Renal cortical epithelial cell (primary cell): ENCODE measurements around the gene PRKAG2. TPM values are rescaled to one million over a fixed set of nuclear protein-coding genes. Genes with fewer than 3 reads are reported as not detected.
A peak's percentile ranks its signal among the peaks of the same experiment; 100 is the strongest.
"Not testable (repeated sequence)": the region's sequence is repeated elsewhere in the genome, so short reads cannot be mapped to it uniquely, and the experiment has no call there.

Experiments
- DNase-seq: peaks from one replicate; pipeline ENCODE4 v3.0.0-alpha.2; 2011; ENCODE audit warnings: low read depth
- total RNA-seq: library from RNA; depleted of rRNA; stranded (reverse); fragments of >200 nt; gene quantifications from 2 replicates; pipeline ENCODE4 v1.2.3, GENCODE V29; 2014

The PRKAG2 gene
- total RNA-seq, 1 donor from 2014 or later, result 45.0 TPM

DNA sequence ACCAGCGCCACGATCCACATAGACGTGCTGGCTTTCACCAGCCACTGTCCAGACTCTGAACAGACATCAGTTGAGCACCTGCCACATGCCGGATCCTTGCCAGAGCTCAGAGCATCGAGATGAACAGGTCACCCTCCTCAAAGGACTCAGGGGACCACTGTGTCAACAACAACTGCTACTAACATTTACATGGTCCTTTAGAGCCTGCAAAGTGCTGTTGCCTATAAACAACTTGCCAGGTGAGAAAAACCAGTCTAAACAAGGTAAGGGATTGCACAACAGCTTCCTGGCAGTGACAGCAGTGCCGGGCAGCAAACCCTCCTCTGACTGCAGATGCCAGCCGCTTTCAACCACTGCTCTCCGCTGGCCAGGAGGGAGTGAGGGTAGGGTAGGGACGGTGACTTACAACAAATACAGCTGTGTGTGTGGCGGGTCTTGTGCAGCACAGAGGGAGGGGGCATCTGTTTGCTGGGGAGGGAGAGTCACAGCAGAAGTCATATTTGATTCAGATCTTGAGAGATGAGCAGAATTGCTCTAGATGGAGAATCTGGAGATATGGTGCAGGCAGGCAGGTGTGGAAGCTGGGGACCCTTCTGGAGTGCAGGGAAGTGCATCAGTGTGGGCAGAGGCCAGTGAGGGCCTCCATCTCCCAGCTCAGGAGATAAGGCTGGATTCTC, 324.4 kb downstream of the PRKAG2 start:
- DNase-seq, result peak; percentile 85

DNA sequence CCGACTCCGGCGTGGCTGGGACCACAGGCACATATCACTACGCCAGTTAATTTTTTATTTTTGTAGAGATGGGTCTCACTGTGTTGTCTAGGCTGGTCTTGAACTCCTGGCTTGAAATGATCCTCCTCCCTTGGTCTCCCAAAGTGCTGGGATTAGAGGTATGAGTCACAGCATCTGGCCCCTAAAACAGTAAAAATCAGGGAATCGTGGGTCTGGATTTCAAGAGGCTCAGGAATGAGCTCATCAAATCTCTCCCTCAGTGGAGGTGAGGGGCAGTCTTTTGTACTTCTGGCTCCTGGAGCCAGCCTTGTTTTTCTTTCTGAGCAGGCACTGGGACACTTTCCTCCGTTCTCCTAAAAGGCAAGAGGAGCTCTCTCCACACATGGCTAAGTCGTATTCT, 325.1 kb downstream of the PRKAG2 start:
- peak; percentile 16 for DNase-seq

GRCh38 chr7:151550656-151551286, 326.1 kb downstream of the PRKAG2 start:
- peak; percentile 96 for DNase-seq

DNA sequence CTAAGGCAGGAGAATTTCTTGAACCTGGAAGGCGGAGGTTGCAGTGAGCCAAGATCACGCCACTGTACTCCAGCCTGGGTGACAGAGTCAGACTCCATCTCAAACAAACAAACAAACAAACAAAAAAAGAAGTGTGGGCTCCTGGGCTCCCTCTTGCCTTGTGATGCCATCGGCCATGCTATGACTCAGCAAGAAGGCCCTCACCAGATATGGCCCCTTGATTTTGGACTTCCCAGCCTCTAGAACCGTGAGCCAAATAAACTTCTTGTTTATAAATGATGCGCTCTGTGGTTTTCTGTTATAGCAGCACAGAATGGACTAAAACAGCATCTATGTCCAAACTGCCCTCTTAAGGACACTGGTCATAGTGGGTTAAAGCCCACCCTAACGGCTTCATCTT, 327.3 kb downstream of the PRKAG2 start:
- DNase-seq, result no peak

- no peak for DNase-seq
Measured at GRCh38 chr7:151549083-151549482, 327.8 kb downstream of the PRKAG2 start.

GRCh38 chr7:151544183-151544582, 332.7 kb downstream of the PRKAG2 start:
- no peak for DNase-seq

GRCh38 chr7:151542606-151543130, 334.2 kb downstream of the PRKAG2 start:
- no peak for DNase-seq

DNA sequence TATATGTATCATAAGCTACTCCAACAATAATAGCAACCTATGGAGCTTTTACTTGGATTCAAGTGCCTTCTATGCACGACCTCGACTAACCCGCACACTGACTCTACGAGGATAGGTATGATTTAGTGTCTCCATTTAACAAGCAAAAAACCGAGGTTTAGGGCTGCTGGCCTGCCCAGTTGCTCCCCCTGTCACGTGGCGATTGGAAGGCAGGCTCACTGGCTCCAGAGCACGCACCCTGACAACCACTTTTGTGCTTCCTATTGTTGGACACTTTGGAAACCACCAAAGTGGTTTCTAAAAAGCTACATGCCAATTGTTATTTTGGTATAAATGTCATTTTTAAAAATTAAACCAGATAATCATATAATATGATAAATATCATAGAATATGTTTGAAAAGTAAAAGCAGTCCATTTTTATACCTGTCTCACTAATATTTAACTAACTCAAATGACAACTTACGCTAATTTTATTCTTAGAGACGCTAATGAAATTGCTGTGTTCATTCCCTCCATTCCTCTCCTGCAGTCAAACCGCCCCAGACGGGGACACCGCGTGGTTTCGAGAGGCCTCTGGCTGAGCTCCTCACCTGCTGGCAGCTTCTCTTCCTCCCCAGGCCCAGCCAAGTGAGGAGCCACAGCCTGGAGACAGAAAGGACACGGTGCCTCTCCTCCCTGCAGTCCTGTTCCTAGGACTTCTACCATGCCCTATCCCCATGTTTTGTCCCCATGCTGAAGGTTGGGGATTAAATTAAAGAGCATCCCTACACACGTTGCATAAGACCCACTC, 335.0 kb downstream of the PRKAG2 start:
- no peak for DNase-seq

GRCh38 chr7:151540146-151540545, 336.8 kb downstream of the PRKAG2 start:
- DNase-seq, result no peak

- peak; percentile 38 for DNase-seq
Measured at GRCh38 chr7:151539088-151539671, 337.7 kb downstream of the PRKAG2 start.

GRCh38 chr7:151537818-151538561, 338.9 kb downstream of the PRKAG2 start:
- DNase-seq, result no peak

DNA sequence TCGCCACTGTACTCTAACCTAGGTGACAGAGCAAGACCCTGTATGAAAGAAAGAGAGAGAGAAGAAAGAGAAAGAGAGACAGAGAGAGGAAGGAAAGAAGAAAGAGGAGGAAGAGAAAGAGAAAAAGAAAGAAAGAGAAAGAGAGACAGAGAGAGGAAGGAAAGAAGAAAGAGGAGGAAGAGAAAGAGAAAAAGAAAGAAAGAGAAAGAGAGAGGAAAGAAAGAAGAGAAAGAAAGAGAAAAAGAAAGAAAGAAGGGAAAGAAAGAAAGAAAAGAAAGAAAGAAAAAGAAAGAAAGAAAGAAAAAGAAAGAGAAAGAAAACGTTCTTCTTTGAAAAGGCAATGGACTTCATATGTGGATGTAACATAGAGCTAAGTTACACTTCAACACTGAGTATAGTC, 340.7 kb downstream of the PRKAG2 start:
- not testable (repeated sequence) for DNase-seq

DNA sequence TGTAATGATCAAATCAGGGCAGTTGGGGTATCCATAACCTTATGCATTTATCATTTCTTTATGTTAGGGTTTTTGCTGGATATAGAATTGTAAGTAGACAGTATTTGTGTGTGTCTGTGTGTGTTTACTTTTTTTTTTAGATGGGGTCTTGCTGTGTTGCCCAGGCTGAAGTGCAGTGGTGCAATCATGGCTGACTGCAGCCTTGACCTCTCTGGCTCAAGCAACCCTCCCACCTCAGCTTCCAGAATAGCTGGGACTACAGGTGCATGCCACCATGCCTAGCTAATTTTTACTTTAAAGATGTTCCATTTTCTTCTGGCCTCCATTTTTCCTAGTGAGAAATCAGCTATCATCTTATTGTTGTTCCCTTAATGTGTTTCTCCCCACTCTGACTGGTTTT, 347.1 kb downstream of the PRKAG2 start:
- DNase-seq, result no peak

DNA sequence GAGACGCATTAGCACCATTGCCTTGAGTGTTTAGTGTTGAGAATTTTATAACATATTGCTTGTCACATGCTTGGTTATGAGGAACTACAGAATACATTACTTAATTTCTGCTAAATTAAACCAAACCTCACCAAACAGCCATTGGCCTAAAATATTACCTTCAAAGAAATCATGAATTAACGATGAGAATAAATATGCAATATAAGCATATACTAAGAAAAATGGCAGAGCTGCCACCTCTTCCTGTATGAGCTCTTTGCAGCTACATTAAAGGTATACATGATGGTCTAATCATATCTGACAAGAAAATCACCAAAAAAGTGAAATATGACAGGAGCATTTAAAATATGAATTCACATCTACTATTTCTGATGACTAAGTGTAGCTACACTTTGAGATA, 352.1 kb downstream of the PRKAG2 start:
- DNase-seq, result no peak

- DNase-seq, result peak; percentile 38
Measured at GRCh38 chr7:151524331-151524730, 352.6 kb downstream of the PRKAG2 start.

DNA sequence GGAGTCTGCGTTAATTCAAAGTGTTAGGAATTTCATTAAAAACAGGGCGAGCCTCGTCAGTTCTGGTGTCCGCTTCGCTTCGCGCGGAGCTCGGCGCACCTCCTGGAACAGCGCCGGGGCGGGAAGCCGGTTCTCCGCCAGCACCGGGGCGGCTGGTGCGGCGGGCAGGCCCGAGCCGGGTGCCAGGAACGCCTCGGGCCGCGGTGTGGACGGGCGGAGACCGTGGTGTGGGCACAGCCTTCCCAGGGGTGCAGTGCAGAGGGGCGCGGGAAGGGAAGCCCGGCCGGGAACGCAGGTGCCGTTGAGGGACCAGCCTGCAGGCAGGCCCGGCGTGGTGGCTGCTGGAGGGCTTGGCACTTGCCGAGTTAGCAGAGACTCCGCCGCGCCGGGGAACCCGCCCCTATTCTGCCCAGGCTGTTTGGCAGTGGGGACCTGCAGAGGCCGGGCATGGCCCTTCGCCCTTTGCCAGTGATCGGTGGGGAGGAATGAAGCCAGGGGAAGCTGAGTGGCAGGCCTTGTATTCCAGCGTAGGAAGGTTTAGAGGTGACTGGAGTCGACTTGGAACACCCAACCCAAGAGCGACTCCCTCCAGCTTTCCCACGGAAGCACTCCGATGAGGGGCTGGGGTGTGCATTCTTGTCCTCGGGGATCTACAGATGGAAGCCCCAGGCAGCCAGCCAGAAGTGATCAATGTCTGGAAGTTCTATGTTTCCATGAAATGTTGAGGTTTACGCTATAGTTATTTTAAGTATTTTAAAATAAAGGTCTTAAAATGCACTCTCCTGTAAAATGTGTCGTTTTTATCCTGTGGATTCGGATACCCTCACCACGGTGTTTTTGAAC, 356.3 kb downstream of the PRKAG2 start:
- DNase-seq, result no peak

DNA sequence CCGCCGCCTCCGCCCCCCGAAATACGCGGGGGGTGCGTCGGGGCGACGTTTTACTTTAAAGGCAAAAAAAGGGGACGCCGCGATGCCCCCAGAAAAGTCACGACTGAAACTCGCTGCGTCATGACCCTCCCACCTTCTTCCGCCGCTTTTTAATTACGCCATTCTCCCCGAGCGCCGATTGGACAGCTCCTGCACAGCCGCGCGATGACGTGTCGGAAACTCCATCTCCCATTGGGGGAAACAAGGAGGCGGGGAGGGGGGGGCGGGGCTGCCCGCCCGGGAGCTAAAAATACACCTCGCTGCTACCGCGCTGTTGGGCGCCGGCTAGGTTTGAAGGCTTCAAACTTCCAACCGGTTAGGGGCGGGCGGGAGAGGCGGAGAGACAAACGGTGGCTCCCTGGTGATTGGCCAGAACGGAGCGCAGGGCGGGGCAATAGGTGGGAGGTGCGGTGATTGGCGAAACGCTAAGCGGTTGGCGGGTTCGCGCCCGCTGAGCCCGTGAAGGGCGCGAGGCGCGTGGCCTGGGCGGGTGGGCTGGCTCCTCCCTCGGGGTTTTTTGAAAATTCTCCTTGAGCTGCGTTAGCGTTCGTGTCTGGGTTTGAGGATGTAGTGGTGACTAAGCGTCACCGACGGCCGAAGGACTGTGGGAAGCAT, 357.0 kb downstream of the PRKAG2 start, which contains the start of gene RHEB:
TSS of gene RHEB (minus strand) at position 131 of the 654 bp plus-strand sequence. CDS start 384 bp downstream, outside the sequence.
- DNase-seq, result peak; percentile 96

DNA sequence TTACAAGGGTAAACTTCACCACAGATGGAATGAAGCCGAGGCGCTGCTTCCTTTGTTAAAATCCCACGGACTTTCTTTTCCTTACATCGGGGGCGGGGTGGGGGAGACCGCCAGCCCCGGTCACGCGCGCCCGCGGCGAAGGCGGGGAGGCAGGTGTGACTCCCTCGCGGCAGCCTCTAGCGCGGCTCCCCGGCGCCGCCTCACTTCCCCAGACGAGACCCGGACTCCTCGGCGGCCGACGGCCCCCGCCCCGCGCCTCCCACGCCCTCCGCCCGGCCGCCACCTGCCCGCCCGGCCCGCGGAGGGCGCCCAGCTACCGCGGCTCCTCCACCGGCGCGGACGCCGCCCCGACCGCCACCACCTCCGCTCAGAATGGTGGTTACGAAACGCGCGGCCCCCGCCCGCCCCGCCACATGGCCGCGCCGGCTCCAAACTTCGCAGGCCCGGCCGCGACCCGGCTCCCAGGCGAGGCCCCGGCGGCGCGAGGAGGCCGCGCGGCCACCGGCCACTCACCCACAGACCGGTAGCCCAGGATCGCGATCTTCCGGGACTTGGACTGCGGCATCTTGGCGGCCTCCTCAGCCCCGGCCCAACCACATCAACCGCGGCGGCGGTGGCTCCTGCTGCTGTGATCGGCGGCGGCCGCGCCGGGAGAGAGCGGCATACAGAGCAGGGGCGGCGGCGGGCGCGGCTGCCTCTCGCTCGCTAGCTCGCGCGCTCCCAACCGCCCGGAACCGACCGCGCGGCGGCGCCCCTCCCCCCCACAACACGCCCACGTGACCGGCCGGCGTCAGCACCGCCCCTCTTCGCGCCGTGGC, 357.8 kb downstream of the PRKAG2 start:
- DNase-seq, result not testable (repeated sequence)
